ENCODE results near the gene CBX5. TPM values are rescaled to one million over a fixed set of nuclear protein-coding genes. Genes with fewer than 3 reads are reported as not detected.
A peak's percentile ranks its signal among the peaks of the same experiment; 100 is the strongest.

Gene CBX5
- total and polyA plus RNA-seq, 10 of the 15 experiments (the other 5 are each of a cell fraction or from before 2014, with no cell fraction given): 46.7 to 138 (median 74.6) TPM

- TF ChIP-seq CEBPZ (IDR thresholded peaks at IDR 0.05; ENCODE audit: low read depth, low read length): peak; percentile 89
- no peak for TF ChIP-seq PRDM15 (CRISPR knock-in tag; IDR thresholded peaks at IDR 0.05)
- no peak for TF ChIP-seq ZBTB33 (IDR thresholded peaks at IDR 0.05)
- TF ChIP-seq ZBED1 (IDR thresholded peaks at IDR 0.05; ENCODE audit: borderline replicate concordance): no peak
- no peak; the same call in 1 of the 2 replicates for TF ChIP-seq ZNF207 (IDR thresholded peaks at IDR 0.05; ENCODE audit: borderline replicate concordance)
- 0 out of 2 replicates have a peak, but pooled peaks have one; percentile 47 for TF ChIP-seq HDGF (IDR thresholded peaks at IDR 0.05)
- TF ChIP-seq EP300 (IDR thresholded peaks at IDR 0.05; ENCODE audit: borderline replicate concordance in 1 of 2, control insufficient read depth in 1 of 2, low read depth in 2 of 2, low read length in 2 of 2): no peak
- TF ChIP-seq ZNF24 (IDR thresholded peaks at IDR 0.05): no peak
- no peak for TF ChIP-seq HDAC6 (IDR thresholded peaks at IDR 0.05; ENCODE audit: unreplicated experiment)
- TF ChIP-seq RAD51 (IDR thresholded peaks at IDR 0.05): peak; percentile 95
- peak; percentile 92 for TF ChIP-seq FOS (IDR thresholded peaks at IDR 0.05; ENCODE audit: borderline replicate concordance, extremely low read depth, insufficient read length)
- peak; percentile 90 for TF ChIP-seq CREB1 (IDR thresholded peaks at IDR 0.05; ENCODE audit: low read depth)
- peak; percentile 91 for TF ChIP-seq POLR2A (IDR thresholded peaks at IDR 0.05; ENCODE audit: low read depth, low read length)
- no peak for TF ChIP-seq CEBPB (IDR thresholded peaks at IDR 0.05; ENCODE audit: borderline replicate concordance in 1 of 2, low read depth in 2 of 2, low read length in 2 of 2)
- peak; percentile 20; the same call in 1 of the 2 replicates for TF ChIP-seq EED (IDR thresholded peaks at IDR 0.05; ENCODE audit: low read depth)
- peak; percentile 89 for TF ChIP-seq RUNX3 (IDR thresholded peaks at IDR 0.05; ENCODE audit: low read length)
- peak; percentile 73 to 88 (median 77) for TF ChIP-seq CTCF (IDR thresholded peaks at IDR 0.05 in 2 of 3, conservative IDR thresholded peaks at IDR 0.05 in 1 of 3; ENCODE audit: control insufficient read depth in 2 of 3, extremely low read depth in 1 of 3, insufficient read depth in 1 of 3, low read depth in 3 of 3, low read length in 3 of 3)
- TF ChIP-seq YBX1 (IDR thresholded peaks at IDR 0.05): no peak
- TF ChIP-seq SRF (IDR thresholded peaks at IDR 0.05; ENCODE audit: low read depth in 2 of 2, low read length in 2 of 2): no peak
Measured at GRCh38 chr12:54324617-54325441, 44.9 kb upstream of the CBX5 start, which contains the start of gene COPZ1 (continued).

Data from GM12878 (cell line).